ENCODE data around the gene CELF3. TPM values are rescaled to one million over a fixed set of nuclear protein-coding genes. Genes with fewer than 3 reads are reported as not detected.

CELF3 gene
- total RNA-seq, 1 experiment from 2014 or later, result 0.07 TPM

- H2AFZ ChIP-seq (ENCODE audit: low read length), result no peak overlapping the region
- no peaks in the 10 kb centered on the region for H3K4me1 ChIP-seq (ENCODE audit: insufficient read depth, low read length)
- H3K4me2 ChIP-seq (ENCODE audit: low read length), result no peak overlapping the region
- DNase-seq, result peak; percentile 42
- H3F3A ChIP-seq (ENCODE audit: low read length, unreplicated experiment), result no peaks in the 10 kb centered on the region
- no peak overlapping the region for H3K27ac ChIP-seq (ENCODE audit: low read length)
- H3K9me3 ChIP-seq (ENCODE audit: low read length), result no peaks in the 10 kb centered on the region
- intact Hi-C loops (cut with micrococcal nuclease), result no loop called here
- POLR2A ChIA-PET (ENCODE audit: unreplicated experiment), result interaction anchor here (0.6 kb wide), 1 partner anchor 102 kb away, joined by 8 read pairs; no protein-coding TSS in a partner anchor
- TF ChIP-seq EZH2 (IDR thresholded peaks at IDR 0.05; ENCODE audit: low read length, unreplicated experiment), result no peak
- TF ChIP-seq, protein P1, sequence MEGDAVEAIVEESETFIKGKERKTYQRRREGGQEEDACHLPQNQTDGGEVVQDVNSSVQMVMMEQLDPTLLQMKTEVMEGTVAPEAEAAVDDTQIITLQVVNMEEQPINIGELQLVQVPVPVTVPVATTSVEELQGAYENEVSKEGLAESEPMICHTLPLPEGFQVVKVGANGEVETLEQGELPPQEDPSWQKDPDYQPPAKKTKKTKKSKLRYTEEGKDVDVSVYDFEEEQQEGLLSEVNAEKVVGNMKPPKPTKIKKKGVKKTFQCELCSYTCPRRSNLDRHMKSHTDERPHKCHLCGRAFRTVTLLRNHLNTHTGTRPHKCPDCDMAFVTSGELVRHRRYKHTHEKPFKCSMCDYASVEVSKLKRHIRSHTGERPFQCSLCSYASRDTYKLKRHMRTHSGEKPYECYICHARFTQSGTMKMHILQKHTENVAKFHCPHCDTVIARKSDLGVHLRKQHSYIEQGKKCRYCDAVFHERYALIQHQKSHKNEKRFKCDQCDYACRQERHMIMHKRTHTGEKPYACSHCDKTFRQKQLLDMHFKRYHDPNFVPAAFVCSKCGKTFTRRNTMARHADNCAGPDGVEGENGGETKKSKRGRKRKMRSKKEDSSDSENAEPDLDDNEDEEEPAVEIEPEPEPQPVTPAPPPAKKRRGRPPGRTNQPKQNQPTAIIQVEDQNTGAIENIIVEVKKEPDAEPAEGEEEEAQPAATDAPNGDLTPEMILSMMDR (conservative IDR thresholded peaks at IDR 0.05; ENCODE audit: low read depth, low read length), result no peak
- no peak for TF ChIP-seq EZH2phosphoT487 (IDR thresholded peaks at IDR 0.05; ENCODE audit: borderline replicate concordance, low read length)
- H3K9me2 ChIP-seq (replicated peaks; ENCODE audit: low read length), result no peaks in the 10 kb centered on the region
- no peaks in the 10 kb centered on the region for H3K79me2 ChIP-seq (ENCODE audit: low read length)
- ATAC-seq, result peak; percentile 21
- H3K4me3 ChIP-seq (ENCODE audit: low read length), result no peak overlapping the region
- H3K27me3 ChIP-seq (ENCODE audit: low read length), result peaks cover 3% of the 10 kb centered on the region; the same call in 1 of the 2 replicates
- no peaks in the 10 kb centered on the region for H4K20me1 ChIP-seq (ENCODE audit: low read length)
- CTCF ChIA-PET, result no interaction called here
- BruUV-seq (replicated peaks), result no TSS peak
- no peaks in the 10 kb centered on the region for H3K36me3 ChIP-seq (ENCODE audit: low read depth, low read length)
- no peak overlapping the region for H3K9ac ChIP-seq (ENCODE audit: low read length)
Observed at GRCh38 chr1:151718011-151718431, 1.4 kb upstream of the CELF3 start.

GRCh38 chr1:151716405-151716762 is 219 bp downstream of the CELF3 start:
- no peaks in the 10 kb centered on the region for H3F3A ChIP-seq (ENCODE audit: low read length, unreplicated experiment)
- H3K27ac ChIP-seq (ENCODE audit: low read length), result no peak overlapping the region
- H3K27me3 ChIP-seq (ENCODE audit: low read length), result peaks cover 3% of the 10 kb centered on the region; the same call in 1 of the 2 replicates
- intact Hi-C loops (cut with micrococcal nuclease), result no loop called here
- no peaks in the 10 kb centered on the region for H4K20me1 ChIP-seq (ENCODE audit: low read length)
- no peak overlapping the region for H3K4me2 ChIP-seq (ENCODE audit: low read length)
- no peaks in the 10 kb centered on the region for H3K36me3 ChIP-seq (ENCODE audit: low read depth, low read length)
- no peak overlapping the region for H3K9ac ChIP-seq (ENCODE audit: low read length)
- no peak for DNase-seq
- no TSS peak for BruUV-seq (replicated peaks)
- no peak for ATAC-seq
- H3K9me3 ChIP-seq (ENCODE audit: low read length), result no peaks in the 10 kb centered on the region
- H3K79me2 ChIP-seq (ENCODE audit: low read length), result no peaks in the 10 kb centered on the region
- no peaks in the 10 kb centered on the region for H3K9me2 ChIP-seq (replicated peaks; ENCODE audit: low read length)
- H3K4me3 ChIP-seq (ENCODE audit: low read length), result no peak overlapping the region
- CTCF ChIA-PET, result no interaction called here
- no peak overlapping the region for H2AFZ ChIP-seq (ENCODE audit: low read length)
- POLR2A ChIA-PET (ENCODE audit: unreplicated experiment), result no interaction called here
- TF ChIP-seq, protein P1 (conservative IDR thresholded peaks at IDR 0.05; ENCODE audit: low read depth, low read length), result no peak
- TF ChIP-seq EZH2phosphoT487 (IDR thresholded peaks at IDR 0.05; ENCODE audit: borderline replicate concordance, low read length), result no peak
- TF ChIP-seq EZH2 (IDR thresholded peaks at IDR 0.05; ENCODE audit: low read length, unreplicated experiment), result no peak
- H3K4me1 ChIP-seq (ENCODE audit: insufficient read depth, low read length), result no peaks in the 10 kb centered on the region

- Histone ChIP-seq H3K27me3 (ENCODE audit: low read length) (peaks cover 3% of the 10 kb centered on the region; the same call in 1 of the 2 replicates), H3K4me3 (ENCODE audit: low read length) (no peak overlapping the region), H3K79me2 (ENCODE audit: low read length) (no peaks in the 10 kb centered on the region), H3K4me2 (ENCODE audit: low read length) (no peak overlapping the region), H3K9me2 (replicated peaks; ENCODE audit: low read length) (no peaks in the 10 kb centered on the region), H3K4me1 (ENCODE audit: insufficient read depth, low read length) (no peaks in the 10 kb centered on the region), H3F3A (ENCODE audit: low read length, unreplicated experiment) (no peaks in the 10 kb centered on the region), H3K9me3 (ENCODE audit: low read length) (no peaks in the 10 kb centered on the region), H2AFZ (ENCODE audit: low read length) (no peak overlapping the region), H3K36me3 (ENCODE audit: low read depth, low read length) (no peaks in the 10 kb centered on the region), H3K27ac (ENCODE audit: low read length) (no peak overlapping the region), H3K9ac (ENCODE audit: low read length) (no peak overlapping the region), H4K20me1 (ENCODE audit: low read length) (no peaks in the 10 kb centered on the region)
- POLR2A ChIA-PET (ENCODE audit: unreplicated experiment), result no interaction called here
- ATAC-seq (no peak), DNase-seq (no peak)
- no TSS peak for BruUV-seq (replicated peaks)
- intact Hi-C loops (cut with micrococcal nuclease), result no loop called here
- TF ChIP-seq, protein P1 (conservative IDR thresholded peaks at IDR 0.05; ENCODE audit: low read depth, low read length), result peak; percentile 33; the same call in 1 of the 2 replicates
- TF ChIP-seq EZH2phosphoT487 (IDR thresholded peaks at IDR 0.05; ENCODE audit: borderline replicate concordance, low read length), result no peak
- CTCF ChIA-PET, result interaction anchor here (0.7 kb wide), 1 partner anchor 115 kb away, joined by 3 read pairs; no protein-coding TSS in a partner anchor
Observed at GRCh38 chr1:151715726-151716404, 738 bp downstream of the CELF3 start.

Measured in PC-3 (cell line).